Measurements from ENCODE around the gene THAP12.

DNA sequence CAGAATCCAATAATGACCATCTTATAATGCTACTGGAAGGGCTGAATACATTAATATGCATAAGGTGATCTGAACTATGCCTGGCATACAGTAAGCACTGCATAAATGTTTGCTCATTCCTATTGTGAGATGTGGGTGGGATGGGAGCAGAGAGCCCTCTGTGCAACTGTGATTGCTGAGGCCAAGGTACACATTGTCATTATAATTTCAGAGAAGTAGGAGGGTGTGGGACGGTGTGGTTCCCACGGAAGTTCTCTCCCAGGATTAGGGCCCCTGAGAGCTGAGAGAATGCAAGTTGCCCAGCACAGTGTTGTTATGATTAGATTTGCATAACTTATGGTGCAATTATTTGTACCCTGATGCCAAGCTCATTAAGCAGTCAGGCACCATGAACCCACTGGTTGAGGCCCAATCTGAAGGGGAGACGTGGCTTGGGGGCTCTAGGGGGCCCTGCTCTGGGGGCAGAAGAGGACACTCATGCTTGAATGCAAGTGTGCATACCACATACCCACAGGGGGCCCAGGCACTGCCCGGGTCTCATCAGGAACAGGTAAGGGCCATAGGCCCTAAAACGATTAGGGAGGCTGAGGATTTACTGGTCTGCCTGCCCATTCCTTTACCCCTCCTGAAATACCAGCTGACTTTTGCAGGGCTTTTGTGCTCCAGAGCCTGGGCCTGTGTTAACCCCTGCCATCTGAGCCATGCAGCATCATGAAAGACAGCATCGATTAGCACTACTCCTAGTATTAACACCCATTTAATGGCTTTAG lies 72.8 kb downstream of the THAP12 start:
- no peak for TF ChIP-seq EZH2 (IDR thresholded peaks at IDR 0.05; ENCODE audit: low read length, unreplicated experiment)
- no peak for TF ChIP-seq CTCF (conservative IDR thresholded peaks at IDR 0.05; ENCODE audit: low read depth, low read length)
- no peak for TF ChIP-seq EZH2phosphoT487 (IDR thresholded peaks at IDR 0.05; ENCODE audit: borderline replicate concordance, low read length)
